ENCODE data around the gene ZNF385A. TPM values are rescaled to one million over a fixed set of nuclear protein-coding genes. Genes with fewer than 3 reads are reported as not detected.

The ZNF385A gene
- total RNA-seq, 2 experiments from 2014 or later: 3.8 to 4.7 TPM

DNA sequence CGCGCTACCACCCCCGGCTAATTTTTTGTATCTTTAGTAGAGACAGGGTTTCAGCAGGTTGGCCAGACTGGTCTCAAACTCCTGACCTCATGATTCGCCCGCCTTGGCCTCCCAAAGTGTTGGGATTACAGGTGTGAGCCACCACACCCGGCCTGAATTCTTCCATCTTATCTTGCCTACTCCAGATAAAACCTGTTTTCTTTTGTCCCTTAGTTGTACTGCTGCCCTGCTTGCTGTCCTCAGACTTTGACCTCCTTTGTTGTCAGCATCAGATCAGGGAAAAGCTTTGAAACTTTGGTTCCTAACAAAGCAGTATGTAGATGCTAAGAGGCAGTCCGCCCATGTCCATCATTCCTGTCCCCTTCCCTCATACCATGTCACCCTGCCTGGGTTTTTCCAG, 43.7 kb downstream of the ZNF385A start:
- H3K4me1 ChIP-seq (ENCODE audit: insufficient read depth, low read length): no peaks in the 10 kb centered on the region
- no peak for DNase-seq
- no peaks in the 10 kb centered on the region for H3K9me3 ChIP-seq (ENCODE audit: control insufficient read depth in 1 of 2, insufficient read depth in 1 of 2, low read length in 2 of 2)
- no peak overlapping the region for H3K4me3 Mint-ChIP-seq
- ATAC-seq (ENCODE audit: poor library complexity): no peak
- no peak overlapping the region for H3K27ac Mint-ChIP-seq
- no peak overlapping the region for H3K4me3 ChIP-seq (ENCODE audit: low read length)
- H3K36me3 ChIP-seq (ENCODE audit: insufficient read depth, low read length): peaks cover 53% of the 10 kb centered on the region
- peaks cover 62% of the 10 kb centered on the region for H3K36me3 Mint-ChIP-seq (ENCODE audit: low read depth)
- H3K9me3 Mint-ChIP-seq: no peaks in the 10 kb centered on the region
- H3K27me3 ChIP-seq (ENCODE audit: control insufficient read depth in 1 of 2, insufficient read depth in 2 of 2, low read length in 2 of 2): no peaks in the 10 kb centered on the region
- peaks cover 21% of the 10 kb centered on the region for H3K4me1 Mint-ChIP-seq (ENCODE audit: low read depth)
- ChIA-PET CTCF (interaction anchor here (1.0 kb wide), 1 partner anchor 28 kb away, joined by 3 read pairs; no protein-coding TSS in a partner anchor), POLR2A (interaction anchor here (1.1 kb wide), 1 partner anchor 102 kb away, joined by 3 read pairs; no protein-coding TSS in a partner anchor)
- intact Hi-C loops (cut with DNase I, micrococcal nuclease): no loop called here
- H3K27ac ChIP-seq (ENCODE audit: low read depth in 1 of 2, low read length in 2 of 2): no peak overlapping the region
- TF ChIP-seq, protein P1, sequence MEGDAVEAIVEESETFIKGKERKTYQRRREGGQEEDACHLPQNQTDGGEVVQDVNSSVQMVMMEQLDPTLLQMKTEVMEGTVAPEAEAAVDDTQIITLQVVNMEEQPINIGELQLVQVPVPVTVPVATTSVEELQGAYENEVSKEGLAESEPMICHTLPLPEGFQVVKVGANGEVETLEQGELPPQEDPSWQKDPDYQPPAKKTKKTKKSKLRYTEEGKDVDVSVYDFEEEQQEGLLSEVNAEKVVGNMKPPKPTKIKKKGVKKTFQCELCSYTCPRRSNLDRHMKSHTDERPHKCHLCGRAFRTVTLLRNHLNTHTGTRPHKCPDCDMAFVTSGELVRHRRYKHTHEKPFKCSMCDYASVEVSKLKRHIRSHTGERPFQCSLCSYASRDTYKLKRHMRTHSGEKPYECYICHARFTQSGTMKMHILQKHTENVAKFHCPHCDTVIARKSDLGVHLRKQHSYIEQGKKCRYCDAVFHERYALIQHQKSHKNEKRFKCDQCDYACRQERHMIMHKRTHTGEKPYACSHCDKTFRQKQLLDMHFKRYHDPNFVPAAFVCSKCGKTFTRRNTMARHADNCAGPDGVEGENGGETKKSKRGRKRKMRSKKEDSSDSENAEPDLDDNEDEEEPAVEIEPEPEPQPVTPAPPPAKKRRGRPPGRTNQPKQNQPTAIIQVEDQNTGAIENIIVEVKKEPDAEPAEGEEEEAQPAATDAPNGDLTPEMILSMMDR (IDR thresholded peaks at IDR 0.05): no peak
- H3K27me3 Mint-ChIP-seq: no peaks in the 10 kb centered on the region

DNA sequence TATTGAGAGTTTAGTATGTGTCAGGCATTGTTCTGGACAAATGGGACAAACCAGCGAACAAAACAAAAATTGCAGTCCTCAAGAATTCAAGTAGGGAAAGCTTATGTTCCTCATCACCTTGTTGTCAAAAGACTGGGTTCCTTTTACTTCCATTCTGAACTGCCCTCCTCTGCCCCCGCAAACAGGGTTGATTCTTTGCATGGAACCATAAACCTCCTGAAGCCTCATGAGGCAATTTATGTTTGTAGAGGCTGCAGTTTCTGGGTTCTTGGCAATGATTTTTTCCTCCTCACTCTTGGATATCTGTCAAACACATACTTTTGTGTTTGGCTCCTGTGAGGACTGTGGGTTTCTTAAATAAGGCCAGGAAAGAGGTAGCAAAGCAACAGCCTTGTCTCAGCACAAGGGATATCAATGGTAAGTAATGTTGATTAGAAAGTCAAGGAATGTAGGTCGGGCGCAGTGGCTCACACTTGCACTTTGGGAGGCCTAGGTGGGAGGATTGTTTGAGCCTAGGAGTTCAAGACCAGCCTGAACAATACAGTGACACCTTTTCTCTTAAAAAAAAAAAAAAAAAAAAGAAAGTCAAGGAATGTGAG, 45.7 kb downstream of the ZNF385A start:
- Histone ChIP-seq H3K27ac (ENCODE audit: low read depth in 1 of 2, low read length in 2 of 2) (no peak overlapping the region), H3K27me3 (ENCODE audit: control insufficient read depth in 1 of 2, insufficient read depth in 2 of 2, low read length in 2 of 2) (no peaks in the 10 kb centered on the region), H3K4me3 (ENCODE audit: low read length) (no peak overlapping the region), H3K4me1 (ENCODE audit: insufficient read depth, low read length) (peaks cover 7% of the 10 kb centered on the region), H3K9me3 (ENCODE audit: control insufficient read depth in 1 of 2, insufficient read depth in 1 of 2, low read length in 2 of 2) (no peaks in the 10 kb centered on the region), H3K36me3 (ENCODE audit: insufficient read depth, low read length) (peaks cover 39% of the 10 kb centered on the region)
- Mint-ChIP-seq H3K4me3 (no peak overlapping the region), H3K36me3 (ENCODE audit: low read depth) (peaks cover 45% of the 10 kb centered on the region), H3K4me1 (ENCODE audit: low read depth) (peaks cover 23% of the 10 kb centered on the region), H3K27ac (no peak overlapping the region), H3K27me3 (no peaks in the 10 kb centered on the region), H3K9me3 (no peaks in the 10 kb centered on the region)
- intact Hi-C loops (cut with DNase I, micrococcal nuclease): loop anchor here in 1 of 2 experiments (5.0 kb wide), 1 partner anchor 34 kb away; no protein-coding TSS in a partner anchor
- no peak for ATAC-seq (ENCODE audit: poor library complexity)
- DNase-seq: no peak
- ChIA-PET CTCF (no interaction called here), POLR2A (interaction anchor here (1.2 kb wide), 1 partner anchor 14 kb away, joined by 3 read pairs; the partner anchor contains the start of gene COPZ1)
- TF ChIP-seq, protein P1 (IDR thresholded peaks at IDR 0.05): no peak

DNA sequence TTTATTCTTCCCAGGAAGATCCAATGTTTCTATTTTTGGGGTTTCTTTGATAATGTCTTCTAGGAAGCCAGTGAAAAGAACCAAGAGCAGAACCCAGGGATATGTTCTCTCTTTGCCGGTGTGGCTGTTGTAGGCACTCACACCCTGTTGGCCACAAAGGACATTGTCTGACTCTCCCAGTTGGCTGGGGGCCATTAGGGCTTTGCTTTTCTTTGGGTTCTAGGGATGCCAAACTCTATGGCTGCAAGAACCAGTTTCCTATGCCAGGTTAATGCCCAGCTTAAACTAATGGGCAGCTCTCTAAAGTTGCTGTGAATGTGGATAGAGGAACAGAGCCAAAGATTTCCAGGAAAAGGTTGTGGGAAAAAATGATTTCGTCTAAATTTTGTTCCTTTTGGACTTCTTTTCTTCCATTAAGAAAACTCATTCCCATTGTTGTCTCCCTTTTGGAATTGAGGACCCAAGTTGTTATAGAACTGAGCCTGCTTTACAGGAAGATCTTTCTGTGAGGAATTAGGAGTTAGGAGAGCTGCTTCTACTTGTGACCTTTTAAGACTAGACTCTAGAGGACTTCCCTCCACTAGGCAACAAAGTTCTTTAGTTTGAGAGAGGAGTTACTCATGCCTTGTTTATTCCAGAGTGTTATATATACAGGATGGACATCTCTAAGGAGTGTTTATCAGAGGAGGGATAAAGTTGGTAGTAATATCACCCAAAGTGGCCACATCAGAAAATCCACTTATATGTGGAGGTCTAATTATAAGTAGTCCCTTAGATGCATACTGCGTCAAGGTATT, 46.5 kb downstream of the ZNF385A start:
- ChIA-PET CTCF (interaction anchor here (0.6 to 3.3 kb wide), 5 partner anchors 13 to 118 kb away, joined by 5 to 27 read pairs (median 13); partner anchors contain the start of gene COPZ1), POLR2A (interaction anchor here (1.2 kb wide), 2 partner anchors 13 to 21 kb away, joined by 3 to 4 read pairs; partner anchors contain the start of gene COPZ1)
- peaks cover 32% of the 10 kb centered on the region for H3K36me3 ChIP-seq (ENCODE audit: insufficient read depth, low read length)
- peaks cover 38% of the 10 kb centered on the region for H3K36me3 Mint-ChIP-seq (ENCODE audit: low read depth)
- no peak overlapping the region for H3K4me3 Mint-ChIP-seq
- no peaks in the 10 kb centered on the region for H3K27me3 ChIP-seq (ENCODE audit: control insufficient read depth in 1 of 2, insufficient read depth in 2 of 2, low read length in 2 of 2)
- ATAC-seq (ENCODE audit: poor library complexity) (no peak), DNase-seq (no peak)
- H3K4me1 Mint-ChIP-seq (ENCODE audit: low read depth): peaks cover 30% of the 10 kb centered on the region
- H3K27me3 Mint-ChIP-seq: no peaks in the 10 kb centered on the region
- intact Hi-C loops (cut with DNase I, micrococcal nuclease): loop anchor here (2.0 to 5.0 kb wide), 3 partner anchors 21 to 34 kb away; no protein-coding TSS in a partner anchor
- H3K27ac ChIP-seq (ENCODE audit: low read depth in 1 of 2, low read length in 2 of 2): no peak overlapping the region
- no peaks in the 10 kb centered on the region for H3K9me3 ChIP-seq (ENCODE audit: control insufficient read depth in 1 of 2, insufficient read depth in 1 of 2, low read length in 2 of 2)
- TF ChIP-seq, protein P1 (IDR thresholded peaks at IDR 0.05): no peak
- peaks cover 14% of the 10 kb centered on the region for H3K4me1 ChIP-seq (ENCODE audit: insufficient read depth, low read length)
- no peaks in the 10 kb centered on the region for H3K9me3 Mint-ChIP-seq
- H3K27ac Mint-ChIP-seq: no peak overlapping the region
- no peak overlapping the region for H3K4me3 ChIP-seq (ENCODE audit: low read length)

Data from CD4-positive, alpha-beta T cell (primary cell).